HG02642 (cell line): Measurements from ENCODE around the gene RAB36.

Experiments used
- ATAC-seq: cut with Tn5 transposase; IDR thresholded peaks from one replicate; pipeline ENCODE4 v1.9.1; 2021; ENCODE audit warnings: mild to moderate bottlenecking; ENCODE audit not compliant: unreplicated experiment, poor library complexity

Gene RAB36

DNA sequence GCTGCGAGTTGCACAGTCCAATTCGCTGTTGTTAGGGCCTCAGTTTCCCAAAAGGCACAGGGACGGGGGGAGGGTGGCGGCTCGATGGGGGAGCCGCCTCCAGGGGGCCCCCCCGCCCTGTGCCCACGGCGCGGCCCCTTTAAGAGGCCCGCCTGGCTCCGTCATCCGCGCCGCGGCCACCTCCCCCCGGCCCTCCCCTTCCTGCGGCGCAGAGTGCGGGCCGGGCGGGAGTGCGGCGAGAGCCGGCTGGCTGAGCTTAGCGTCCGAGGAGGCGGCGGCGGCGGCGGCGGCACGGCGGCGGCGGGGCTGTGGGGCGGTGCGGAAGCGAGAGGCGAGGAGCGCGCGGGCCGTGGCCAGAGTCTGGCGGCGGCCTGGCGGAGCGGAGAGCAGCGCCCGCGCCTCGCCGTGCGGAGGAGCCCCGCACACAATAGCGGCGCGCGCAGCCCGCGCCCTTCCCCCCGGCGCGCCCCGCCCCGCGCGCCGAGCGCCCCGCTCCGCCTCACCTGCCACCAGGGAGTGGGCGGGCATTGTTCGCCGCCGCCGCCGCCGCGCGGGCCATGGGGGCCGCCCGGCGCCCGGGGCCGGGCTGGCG lies 35.1 kb downstream of the RAB36 start, which contains the start of gene BCR:
Gene BCR (plus strand): TSS at position 209 of the 592 bp plus-strand sequence. CDS start 452 bp downstream, outside the sequence.
- ATAC-seq: peak; percentile 64

GRCh38 chr22:23180893-23181720 lies 35.8 kb downstream of the RAB36 start:
- no peak for ATAC-seq

GRCh38 chr22:23181721-23182308 lies 36.5 kb downstream of the RAB36 start:
- no peak for ATAC-seq

- no peak for ATAC-seq
Observed at GRCh38 chr22:23182309-23183060, 37.2 kb downstream of the RAB36 start.

- ATAC-seq: no peak
Observed at GRCh38 chr22:23183061-23183698, 37.9 kb downstream of the RAB36 start.

DNA sequence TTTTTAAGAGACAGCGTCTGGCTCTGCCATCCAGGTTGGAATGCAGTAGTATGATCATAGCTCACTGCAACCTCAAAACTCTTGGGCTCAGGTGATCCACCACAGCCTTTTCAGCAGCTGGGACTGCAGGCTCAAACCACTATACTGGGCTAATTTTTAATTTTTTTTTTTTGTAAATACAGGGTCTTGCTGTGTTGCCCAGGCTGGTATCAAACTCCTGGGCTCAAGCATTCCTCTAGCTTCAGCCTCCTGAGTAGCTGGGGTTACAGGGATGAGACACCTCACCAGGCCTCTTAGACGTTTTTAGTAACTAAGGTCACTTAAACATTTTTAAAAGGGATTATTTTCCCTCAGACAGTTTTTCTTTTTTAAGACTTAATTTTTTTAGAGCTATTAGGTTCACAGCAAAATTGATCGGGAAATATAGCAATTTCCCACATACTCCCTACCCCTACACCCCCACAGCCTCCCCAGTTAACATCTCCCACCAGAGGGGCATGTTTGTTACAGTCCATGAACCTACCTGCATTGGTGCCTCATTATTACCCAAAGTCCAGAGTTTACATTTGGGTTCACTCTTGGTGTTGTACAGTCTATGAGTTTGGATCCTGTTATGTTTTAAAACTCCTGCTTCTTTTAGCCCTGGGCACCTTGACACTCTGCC lies 39.0 kb downstream of the RAB36 start:
- no peak for ATAC-seq

GRCh38 chr22:23184764-23185113 lies 39.5 kb downstream of the RAB36 start:
- ATAC-seq: no peak

- no peak for ATAC-seq
Observed at GRCh38 chr22:23187211-23187610, 41.9 kb downstream of the RAB36 start.

DNA sequence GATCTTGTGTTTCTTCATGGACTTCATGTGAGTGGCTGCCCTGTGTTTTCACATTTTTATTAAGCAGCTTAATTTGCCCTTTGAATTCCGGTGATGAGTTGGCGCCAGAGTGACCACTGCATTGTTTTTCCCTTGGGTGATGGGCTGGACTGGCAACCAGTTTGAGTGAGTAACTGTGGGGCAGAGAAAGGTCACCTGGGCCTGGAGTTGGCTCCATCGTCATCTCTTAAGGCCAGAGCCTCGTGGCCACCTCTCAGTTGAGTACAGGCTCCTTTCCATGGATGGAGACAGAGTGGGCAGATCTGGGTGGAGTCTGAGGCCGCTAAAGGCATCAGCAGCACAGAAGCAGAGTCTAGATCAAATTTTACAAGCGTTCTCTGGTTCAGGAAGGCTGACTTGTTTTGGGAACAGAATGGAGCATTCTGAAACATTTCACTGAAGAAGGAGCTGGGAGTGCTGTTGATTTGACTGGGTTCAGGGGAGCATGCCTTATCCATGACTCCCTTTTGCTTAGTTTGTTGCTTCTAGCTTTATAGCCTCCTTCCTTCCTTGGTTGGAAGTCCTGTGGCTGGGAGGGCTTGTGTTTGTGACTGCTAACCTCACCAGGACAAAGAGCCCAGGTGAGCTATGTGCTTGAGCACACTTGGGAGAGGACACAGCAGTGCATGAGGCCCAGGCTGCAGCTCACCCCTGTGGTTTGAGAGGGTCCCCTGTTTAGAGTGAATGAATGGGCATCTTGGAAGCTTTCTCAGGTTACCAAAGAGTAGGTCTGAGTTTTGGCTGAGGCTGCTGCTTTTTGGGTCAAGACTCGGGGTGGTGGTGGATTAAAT lies 42.8 kb downstream of the RAB36 start:
- no peak for ATAC-seq

GRCh38 chr22:23190526-23190925 lies 45.2 kb downstream of the RAB36 start:
- no peak for ATAC-seq

DNA sequence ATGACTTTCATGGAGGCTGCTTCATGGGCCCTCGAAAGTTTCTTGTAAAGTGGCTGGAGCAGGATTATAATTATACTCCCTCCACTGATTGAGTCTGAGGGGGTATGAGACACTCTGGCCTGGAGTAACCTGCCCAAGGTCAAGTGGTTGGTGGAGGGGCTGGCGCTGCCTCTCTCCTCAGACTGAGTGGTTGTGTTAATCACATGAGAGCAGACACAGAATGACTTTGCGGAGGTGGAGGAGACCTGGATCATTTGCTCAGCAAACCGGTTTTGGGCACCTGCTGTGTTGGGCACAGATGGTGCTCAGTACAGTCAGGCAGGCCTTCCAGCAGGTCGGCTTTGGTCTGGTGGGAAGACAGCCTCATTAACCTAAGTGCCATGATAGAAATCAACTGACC lies 46.9 kb downstream of the RAB36 start:
- no peak for ATAC-seq

DNA sequence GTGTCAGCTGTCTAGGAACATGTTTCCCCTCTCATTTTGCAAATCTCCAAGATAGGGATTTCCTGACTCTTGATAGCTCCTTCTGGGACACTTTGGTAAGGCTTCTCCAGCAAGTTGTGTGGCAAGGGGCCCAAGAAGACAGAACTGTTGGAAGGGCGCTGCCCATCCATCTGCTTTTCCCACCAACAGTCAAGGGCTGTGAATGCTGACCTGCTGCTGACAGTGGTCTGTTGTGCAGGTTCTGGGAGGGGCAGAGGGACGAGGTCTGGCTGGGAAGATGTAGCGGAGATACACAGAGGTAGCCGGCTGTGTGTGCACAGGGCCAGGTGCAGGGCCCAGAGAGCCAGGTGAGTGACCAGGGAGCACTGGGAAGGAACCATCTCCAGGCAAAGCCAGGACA lies 47.3 kb downstream of the RAB36 start:
- ATAC-seq: no peak

DNA sequence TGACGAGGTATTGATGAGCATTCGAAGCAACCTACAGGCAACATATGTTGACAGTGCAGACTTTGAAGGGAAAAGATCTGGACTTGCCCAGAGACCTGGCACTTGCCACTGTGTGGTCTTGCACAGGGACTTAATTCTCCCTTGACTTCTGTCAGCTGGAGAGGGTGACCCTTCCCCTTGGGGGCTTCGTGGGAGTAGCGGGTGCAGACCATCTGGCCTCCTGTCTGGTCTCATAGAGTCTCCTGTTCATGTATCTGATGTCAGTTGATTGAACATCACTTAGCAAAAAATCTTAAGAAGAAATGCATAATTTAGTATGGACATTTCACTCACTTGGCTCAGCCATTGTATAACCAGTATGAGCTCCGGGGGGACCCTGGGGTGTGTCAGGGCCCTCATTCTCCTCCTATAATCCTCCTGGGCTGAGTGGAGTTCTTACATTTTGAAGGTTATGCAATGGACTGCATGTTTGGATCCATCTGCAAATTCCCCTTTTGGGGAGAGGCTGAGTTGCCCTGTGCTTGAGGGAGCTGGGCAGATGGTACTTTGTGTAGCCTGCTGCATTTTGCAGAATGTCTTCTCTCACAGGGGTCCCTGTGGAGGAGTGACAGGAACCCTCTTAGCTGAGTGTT lies 48.0 kb downstream of the RAB36 start:
- no peak for ATAC-seq

DNA sequence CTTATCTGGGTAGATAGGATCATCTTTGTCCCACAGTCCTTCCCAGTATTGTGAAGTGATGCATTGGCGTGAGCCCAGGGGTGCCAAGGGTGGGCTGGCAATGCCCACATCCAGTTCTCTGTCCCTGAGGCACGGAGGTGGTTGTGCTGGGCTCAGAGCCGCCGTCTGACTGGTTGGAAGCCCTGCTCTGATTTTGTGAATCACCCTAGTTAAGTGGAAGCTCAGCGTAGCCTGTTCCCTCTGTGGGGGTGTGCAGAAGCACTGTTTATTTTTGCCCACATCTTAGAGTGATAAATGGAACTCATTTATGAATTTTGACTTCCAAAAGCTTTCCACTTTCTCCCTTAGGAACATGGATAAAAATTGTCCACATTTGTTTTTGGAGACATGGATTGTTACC lies 48.6 kb downstream of the RAB36 start:
- no peak for ATAC-seq

DNA sequence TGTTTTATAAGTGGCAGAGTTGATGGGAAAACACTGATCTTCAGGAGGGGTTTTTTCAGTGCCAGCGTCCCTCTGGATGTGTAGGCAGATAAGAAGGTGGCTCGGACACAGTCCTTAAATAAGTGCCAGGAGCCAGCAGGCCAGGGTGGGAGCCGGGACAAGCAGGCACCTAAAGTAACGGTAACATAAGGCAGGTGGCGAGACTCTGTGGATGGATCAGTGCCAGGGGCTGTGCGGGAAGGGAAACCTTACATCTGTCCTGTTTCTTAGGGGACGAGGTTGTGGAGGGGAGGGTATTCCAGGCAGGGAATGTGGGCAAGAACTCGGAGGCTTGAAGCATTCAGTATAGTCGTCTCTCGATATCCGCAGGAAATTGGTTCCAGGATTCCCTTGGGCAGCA lies 50.9 kb downstream of the RAB36 start:
- no peak for ATAC-seq

- no peak for ATAC-seq
Observed at GRCh38 chr22:23197836-23198235, 52.6 kb downstream of the RAB36 start.

DNA sequence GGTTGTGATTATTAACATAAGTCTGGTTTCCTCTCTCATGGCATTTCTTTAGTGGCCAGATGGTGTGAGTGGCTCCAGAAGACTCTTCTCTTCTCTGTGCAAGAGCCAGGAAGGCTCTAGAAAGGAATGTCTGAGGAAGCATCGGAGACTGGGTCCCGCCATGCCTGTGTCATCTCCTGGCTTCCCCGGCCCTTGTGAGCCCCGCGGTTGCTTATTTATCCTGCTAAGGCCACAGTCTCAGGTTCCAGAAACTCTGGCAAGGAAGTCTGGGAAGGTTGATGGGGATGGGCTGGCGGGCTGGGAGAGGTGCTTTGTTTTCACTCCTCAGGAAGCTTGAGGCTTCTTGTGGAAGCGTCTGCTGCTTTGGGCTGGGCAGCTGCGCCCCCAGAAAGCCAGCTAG lies 53.9 kb downstream of the RAB36 start:
- ATAC-seq: no peak

DNA sequence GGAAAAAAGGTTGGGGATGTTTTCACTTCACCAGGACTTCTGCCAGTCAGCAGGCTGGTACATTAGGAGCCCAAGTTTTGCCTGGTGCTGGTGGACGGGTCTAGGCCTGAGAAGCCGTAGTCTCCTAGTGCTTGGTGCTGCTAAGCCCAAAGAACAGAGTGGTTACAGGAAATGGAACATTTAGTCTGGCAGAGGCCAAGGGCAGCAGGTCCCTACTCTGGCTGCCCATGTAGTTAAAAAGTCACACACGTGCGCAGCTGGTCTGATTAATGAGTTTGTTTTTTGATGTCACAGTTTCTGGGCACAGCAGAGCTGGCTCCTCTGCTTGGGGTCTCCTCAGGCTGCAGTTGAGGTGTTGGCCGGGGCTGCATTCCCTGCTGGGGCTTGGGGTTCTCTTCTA lies 55.6 kb downstream of the RAB36 start:
- no peak for ATAC-seq
